GM23338 (cell line): ENCODE results near the gene SIGLEC9. TPM values are rescaled to one million over a fixed set of nuclear protein-coding genes. Genes with fewer than 3 reads are reported as not detected.

Experiments used
- ATAC-seq: fragments of 200-7000 bp; cut with Tn5 transposase; 3 replicates; pipeline ENCODE4 v1.9.1; 2020
- DNase-seq: peaks from one replicate; pipeline ENCODE4 v3.0.0-alpha.2; 2015; ENCODE audit warnings: low spot score
- H2AFZ ChIP-seq: fragments of 200-600 bp; sonication (generic); 2 replicates; pipeline ENCODE4 v1.8.0; 2016; ENCODE audit warnings: antibody characterized with exemption, mild to moderate bottlenecking, moderate library complexity
- H3F3A ChIP-seq: fragments of 200-600 bp; sonication (generic); replicated peaks from 2 replicates; pipeline ENCODE4 v1.8.0; 2017; ENCODE audit warnings: antibody characterized with exemption, mixed run types, low read depth
- H3K27ac ChIP-seq: fragments of 200-600 bp; sonication (generic); 2 replicates; pipeline ENCODE4 v1.6.1; 2016; ENCODE audit warnings: low read depth
- H3K27me3 ChIP-seq: fragments of 200-600 bp; sonication (generic); 2 replicates; pipeline ENCODE4 v1.8.0; 2016; ENCODE audit warnings: mild to moderate bottlenecking, mixed run types, moderate library complexity; ENCODE audit not compliant: insufficient read depth
- H3K36me3 ChIP-seq: fragments of 200-600 bp; sonication (generic); 2 replicates; pipeline ENCODE4 v1.8.0; 2016; ENCODE audit warnings: mild to moderate bottlenecking; ENCODE audit not compliant: insufficient read depth
- H3K4me1 ChIP-seq: fragments of 200-600 bp; sonication (generic); 2 replicates; pipeline ENCODE4 v1.8.0; 2016; ENCODE audit warnings: mild to moderate bottlenecking, moderate library complexity; ENCODE audit not compliant: insufficient read depth
- H3K4me2 ChIP-seq: fragments of 200-600 bp; sonication (generic); 2 replicates; pipeline ENCODE4 v1.7.1; 2017; ENCODE audit warnings: mixed run types
- H3K4me3 ChIP-seq: fragments of 200-600 bp; sonication (generic); 2 replicates; pipeline ENCODE4 v1.6.1; 2016; ENCODE audit warnings: mixed run types
- H3K79me2 ChIP-seq: fragments of 200-600 bp; sonication (generic); replicated peaks from 2 replicates; pipeline ENCODE4 v1.8.0; 2017; ENCODE audit warnings: mild to moderate bottlenecking; ENCODE audit not compliant: insufficient read depth
- H3K9me2 ChIP-seq: fragments of 200-600 bp; sonication (generic); 2 replicates; pipeline ENCODE4 v1.8.0; 2017; ENCODE audit not compliant: insufficient read depth
- H4K20me1 ChIP-seq: fragments of 200-600 bp; sonication (generic); replicated peaks from 2 replicates; pipeline ENCODE4 v1.8.0; 2017; ENCODE audit warnings: mild to moderate bottlenecking; ENCODE audit not compliant: insufficient read depth
- H3K27ac Mint-ChIP-seq: 2 replicates; pipeline ENCODE4 v1.8.0; 2020; ENCODE audit warnings: inconsistent platforms, mild to moderate bottlenecking, moderate library complexity, mixed read lengths
- H3K27me3 Mint-ChIP-seq: 3 replicates; pipeline ENCODE4 v1.8.0; 2022; ENCODE audit warnings: low read depth, mild to moderate bottlenecking, moderate library complexity, mixed read lengths, inconsistent platforms; ENCODE audit not compliant: insufficient read depth, poor library complexity
- H3K36me3 Mint-ChIP-seq: 3 replicates; pipeline ENCODE4 v1.8.0; 2021; ENCODE audit warnings: low read depth, mild to moderate bottlenecking, inconsistent platforms, moderate library complexity, mixed read lengths
- H3K4me1 Mint-ChIP-seq: 3 replicates; pipeline ENCODE4 v1.8.0; 2020; ENCODE audit warnings: mild to moderate bottlenecking, inconsistent platforms, mixed read lengths
- H3K4me3 Mint-ChIP-seq: 3 replicates; pipeline ENCODE4 v1.8.0; 2021; ENCODE audit warnings: moderate library complexity, mild to moderate bottlenecking, inconsistent platforms, mixed read lengths
- H3K9me3 Mint-ChIP-seq: 3 replicates; pipeline ENCODE4 v1.8.0; 2020; ENCODE audit warnings: moderate library complexity, mild to moderate bottlenecking, inconsistent platforms, mixed read lengths
- CREB1 ChIP-seq: fragments of 250-450 bp; sonication (Bioruptor Pico); IDR thresholded peaks from 2 replicates; pipeline ENCODE4 v1.5.0; 2020; ENCODE audit warnings: low read depth, mild to moderate bottlenecking, moderate library complexity
- EZH2 ChIP-seq: fragments of 200-600 bp; sonication (generic); IDR thresholded peaks from one replicate; pipeline ENCODE4 v1.8.0; 2017; ENCODE audit warnings: antibody characterized with exemption, mild to moderate bottlenecking, low read depth; ENCODE audit not compliant: unreplicated experiment
- EZH2phosphoT487 ChIP-seq: fragments of 200-600 bp; sonication (generic); IDR thresholded peaks from one replicate; pipeline ENCODE4 v1.8.1; 2018; ENCODE audit warnings: antibody characterized with exemption; ENCODE audit not compliant: unreplicated experiment
- JUNB ChIP-seq: IDR thresholded peaks from one replicate; pipeline ENCODE4 v1.6.1; 2016; ENCODE audit warnings: antibody characterized with exemption; ENCODE audit not compliant: unreplicated experiment
- NANOG ChIP-seq: IDR thresholded peaks from 2 replicates; pipeline ENCODE4 v1.6.1; 2016; ENCODE audit warnings: antibody characterized with exemption, borderline replicate concordance
- POLR2AphosphoS5 ChIP-seq: IDR thresholded peaks from 2 replicates; pipeline ENCODE4 v1.6.1; 2016; ENCODE audit warnings: antibody characterized with exemption, low read depth
- STAT1 ChIP-seq: IDR thresholded peaks from one replicate; pipeline ENCODE4 v1.6.1; 2016; ENCODE audit warnings: antibody characterized with exemption; ENCODE audit not compliant: unreplicated experiment
- ZNF114 ChIP-seq: fragments of 250-450 bp; sonication (Bioruptor Pico); IDR thresholded peaks from 2 replicates; pipeline ENCODE4 v1.5.0; 2020; ENCODE audit warnings: mild to moderate bottlenecking, moderate library complexity
- ZNF331 ChIP-seq: fragments of 250-450 bp; sonication (Bioruptor Pico); IDR thresholded peaks from 2 replicates; pipeline ENCODE4 v1.5.0; 2020; ENCODE audit warnings: low read depth, mild to moderate bottlenecking, moderate library complexity
- polyA plus RNA-seq: library from polyadenylated mRNA; unstranded; fragments of >200 nt; fragmentation: Nextera tagmentation; extraction: Ambion mirVana; gene quantifications from 2 replicates; pipeline ENCODE4 v1.2.1, GENCODE V29; 2016
- total RNA-seq: library from RNA; depleted of rRNA; stranded (reverse); fragments of >200 nt; shearing (Covaris generic); gene quantifications from 2 replicates; pipeline ENCODE4 v1.2.3, GENCODE V29; 2014
- TF ChIP-seq, protein P1 (sequence below): IDR thresholded peaks from one replicate; pipeline ENCODE4 v1.6.1; 2018; ENCODE audit warnings: antibody characterized with exemption; ENCODE audit not compliant: unreplicated experiment
- TF ChIP-seq, protein P2 (sequence below): IDR thresholded peaks from 2 replicates; pipeline ENCODE4 v1.6.1; 2016; ENCODE audit warnings: antibody characterized with exemption
- TF ChIP-seq, protein P3 (sequence below), 2 experiments: fragments of 200-600 bp in 1 of 2; sonication (generic) in 1 of 2; conservative IDR thresholded peaks; 2 replicates each; pipeline versions ENCODE4 v1.5.1 to v1.6.1; 2016 to 2017; ENCODE audit warnings: antibody characterized with exemption in 2 of 2, low read depth in 2 of 2, mild to moderate bottlenecking in 2 of 2, moderate library complexity in 1 of 2
- TF ChIP-seq, protein P4 (sequence below): fragments of 250-450 bp; sonication (Bioruptor Pico); IDR thresholded peaks from 2 replicates; pipeline ENCODE4 v1.5.0; 2020; ENCODE audit warnings: mild to moderate bottlenecking, moderate library complexity

The SIGLEC9 gene
- total and polyA plus RNA-seq, 2 experiments from 2014 or later, result not detected

DNA sequence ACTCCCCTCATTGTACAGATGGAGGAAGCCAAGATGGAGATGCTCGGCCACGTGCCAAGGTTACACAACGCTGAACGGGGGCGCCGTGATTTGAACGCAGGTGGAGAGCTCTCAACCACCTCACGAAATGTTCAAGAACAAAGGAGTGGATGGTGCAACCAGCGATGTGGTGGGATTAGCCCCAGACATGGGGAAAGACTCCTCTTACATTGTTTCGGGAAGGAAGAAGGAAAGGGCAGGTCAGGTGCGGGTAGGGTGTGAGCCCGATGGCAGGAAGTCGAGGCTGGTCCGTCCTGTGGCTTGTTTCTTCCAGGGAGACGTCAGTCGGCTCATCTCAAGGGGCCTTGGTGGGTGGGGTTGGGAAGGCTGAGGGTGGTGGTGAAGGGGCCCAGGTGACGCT is 34.9 kb upstream of the SIGLEC9 start:
- H3K27ac ChIP-seq, result no peak overlapping the region
- H3K9me3 Mint-ChIP-seq, result no peaks in the 10 kb centered on the region
- TF ChIP-seq, protein P1, sequence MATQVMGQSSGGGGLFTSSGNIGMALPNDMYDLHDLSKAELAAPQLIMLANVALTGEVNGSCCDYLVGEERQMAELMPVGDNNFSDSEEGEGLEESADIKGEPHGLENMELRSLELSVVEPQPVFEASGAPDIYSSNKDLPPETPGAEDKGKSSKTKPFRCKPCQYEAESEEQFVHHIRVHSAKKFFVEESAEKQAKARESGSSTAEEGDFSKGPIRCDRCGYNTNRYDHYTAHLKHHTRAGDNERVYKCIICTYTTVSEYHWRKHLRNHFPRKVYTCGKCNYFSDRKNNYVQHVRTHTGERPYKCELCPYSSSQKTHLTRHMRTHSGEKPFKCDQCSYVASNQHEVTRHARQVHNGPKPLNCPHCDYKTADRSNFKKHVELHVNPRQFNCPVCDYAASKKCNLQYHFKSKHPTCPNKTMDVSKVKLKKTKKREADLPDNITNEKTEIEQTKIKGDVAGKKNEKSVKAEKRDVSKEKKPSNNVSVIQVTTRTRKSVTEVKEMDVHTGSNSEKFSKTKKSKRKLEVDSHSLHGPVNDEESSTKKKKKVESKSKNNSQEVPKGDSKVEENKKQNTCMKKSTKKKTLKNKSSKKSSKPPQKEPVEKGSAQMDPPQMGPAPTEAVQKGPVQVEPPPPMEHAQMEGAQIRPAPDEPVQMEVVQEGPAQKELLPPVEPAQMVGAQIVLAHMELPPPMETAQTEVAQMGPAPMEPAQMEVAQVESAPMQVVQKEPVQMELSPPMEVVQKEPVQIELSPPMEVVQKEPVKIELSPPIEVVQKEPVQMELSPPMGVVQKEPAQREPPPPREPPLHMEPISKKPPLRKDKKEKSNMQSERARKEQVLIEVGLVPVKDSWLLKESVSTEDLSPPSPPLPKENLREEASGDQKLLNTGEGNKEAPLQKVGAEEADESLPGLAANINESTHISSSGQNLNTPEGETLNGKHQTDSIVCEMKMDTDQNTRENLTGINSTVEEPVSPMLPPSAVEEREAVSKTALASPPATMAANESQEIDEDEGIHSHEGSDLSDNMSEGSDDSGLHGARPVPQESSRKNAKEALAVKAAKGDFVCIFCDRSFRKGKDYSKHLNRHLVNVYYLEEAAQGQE, result no peak
- no peak for TF ChIP-seq ZNF331 (CRISPR knock-in tag)
- TF ChIP-seq, protein P2, sequence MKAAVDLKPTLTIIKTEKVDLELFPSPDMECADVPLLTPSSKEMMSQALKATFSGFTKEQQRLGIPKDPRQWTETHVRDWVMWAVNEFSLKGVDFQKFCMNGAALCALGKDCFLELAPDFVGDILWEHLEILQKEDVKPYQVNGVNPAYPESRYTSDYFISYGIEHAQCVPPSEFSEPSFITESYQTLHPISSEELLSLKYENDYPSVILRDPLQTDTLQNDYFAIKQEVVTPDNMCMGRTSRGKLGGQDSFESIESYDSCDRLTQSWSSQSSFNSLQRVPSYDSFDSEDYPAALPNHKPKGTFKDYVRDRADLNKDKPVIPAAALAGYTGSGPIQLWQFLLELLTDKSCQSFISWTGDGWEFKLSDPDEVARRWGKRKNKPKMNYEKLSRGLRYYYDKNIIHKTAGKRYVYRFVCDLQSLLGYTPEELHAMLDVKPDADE, result no peak
- TF ChIP-seq EZH2, result no peak
- TF ChIP-seq POLR2AphosphoS5, result no peak
- no peak for TF ChIP-seq CREB1
- TF ChIP-seq JUNB, result no peak
- no peak for TF ChIP-seq NANOG
- TF ChIP-seq EZH2phosphoT487, result no peak
- no peak for TF ChIP-seq ZNF114 (CRISPR knock-in tag)
- TF ChIP-seq STAT1, result no peak
- TF ChIP-seq, protein P3, sequence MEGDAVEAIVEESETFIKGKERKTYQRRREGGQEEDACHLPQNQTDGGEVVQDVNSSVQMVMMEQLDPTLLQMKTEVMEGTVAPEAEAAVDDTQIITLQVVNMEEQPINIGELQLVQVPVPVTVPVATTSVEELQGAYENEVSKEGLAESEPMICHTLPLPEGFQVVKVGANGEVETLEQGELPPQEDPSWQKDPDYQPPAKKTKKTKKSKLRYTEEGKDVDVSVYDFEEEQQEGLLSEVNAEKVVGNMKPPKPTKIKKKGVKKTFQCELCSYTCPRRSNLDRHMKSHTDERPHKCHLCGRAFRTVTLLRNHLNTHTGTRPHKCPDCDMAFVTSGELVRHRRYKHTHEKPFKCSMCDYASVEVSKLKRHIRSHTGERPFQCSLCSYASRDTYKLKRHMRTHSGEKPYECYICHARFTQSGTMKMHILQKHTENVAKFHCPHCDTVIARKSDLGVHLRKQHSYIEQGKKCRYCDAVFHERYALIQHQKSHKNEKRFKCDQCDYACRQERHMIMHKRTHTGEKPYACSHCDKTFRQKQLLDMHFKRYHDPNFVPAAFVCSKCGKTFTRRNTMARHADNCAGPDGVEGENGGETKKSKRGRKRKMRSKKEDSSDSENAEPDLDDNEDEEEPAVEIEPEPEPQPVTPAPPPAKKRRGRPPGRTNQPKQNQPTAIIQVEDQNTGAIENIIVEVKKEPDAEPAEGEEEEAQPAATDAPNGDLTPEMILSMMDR (conservative IDR thresholded peaks at IDR 0.05; ENCODE audit: low read depth in 2 of 2), result no peak
- TF ChIP-seq, protein P4, sequence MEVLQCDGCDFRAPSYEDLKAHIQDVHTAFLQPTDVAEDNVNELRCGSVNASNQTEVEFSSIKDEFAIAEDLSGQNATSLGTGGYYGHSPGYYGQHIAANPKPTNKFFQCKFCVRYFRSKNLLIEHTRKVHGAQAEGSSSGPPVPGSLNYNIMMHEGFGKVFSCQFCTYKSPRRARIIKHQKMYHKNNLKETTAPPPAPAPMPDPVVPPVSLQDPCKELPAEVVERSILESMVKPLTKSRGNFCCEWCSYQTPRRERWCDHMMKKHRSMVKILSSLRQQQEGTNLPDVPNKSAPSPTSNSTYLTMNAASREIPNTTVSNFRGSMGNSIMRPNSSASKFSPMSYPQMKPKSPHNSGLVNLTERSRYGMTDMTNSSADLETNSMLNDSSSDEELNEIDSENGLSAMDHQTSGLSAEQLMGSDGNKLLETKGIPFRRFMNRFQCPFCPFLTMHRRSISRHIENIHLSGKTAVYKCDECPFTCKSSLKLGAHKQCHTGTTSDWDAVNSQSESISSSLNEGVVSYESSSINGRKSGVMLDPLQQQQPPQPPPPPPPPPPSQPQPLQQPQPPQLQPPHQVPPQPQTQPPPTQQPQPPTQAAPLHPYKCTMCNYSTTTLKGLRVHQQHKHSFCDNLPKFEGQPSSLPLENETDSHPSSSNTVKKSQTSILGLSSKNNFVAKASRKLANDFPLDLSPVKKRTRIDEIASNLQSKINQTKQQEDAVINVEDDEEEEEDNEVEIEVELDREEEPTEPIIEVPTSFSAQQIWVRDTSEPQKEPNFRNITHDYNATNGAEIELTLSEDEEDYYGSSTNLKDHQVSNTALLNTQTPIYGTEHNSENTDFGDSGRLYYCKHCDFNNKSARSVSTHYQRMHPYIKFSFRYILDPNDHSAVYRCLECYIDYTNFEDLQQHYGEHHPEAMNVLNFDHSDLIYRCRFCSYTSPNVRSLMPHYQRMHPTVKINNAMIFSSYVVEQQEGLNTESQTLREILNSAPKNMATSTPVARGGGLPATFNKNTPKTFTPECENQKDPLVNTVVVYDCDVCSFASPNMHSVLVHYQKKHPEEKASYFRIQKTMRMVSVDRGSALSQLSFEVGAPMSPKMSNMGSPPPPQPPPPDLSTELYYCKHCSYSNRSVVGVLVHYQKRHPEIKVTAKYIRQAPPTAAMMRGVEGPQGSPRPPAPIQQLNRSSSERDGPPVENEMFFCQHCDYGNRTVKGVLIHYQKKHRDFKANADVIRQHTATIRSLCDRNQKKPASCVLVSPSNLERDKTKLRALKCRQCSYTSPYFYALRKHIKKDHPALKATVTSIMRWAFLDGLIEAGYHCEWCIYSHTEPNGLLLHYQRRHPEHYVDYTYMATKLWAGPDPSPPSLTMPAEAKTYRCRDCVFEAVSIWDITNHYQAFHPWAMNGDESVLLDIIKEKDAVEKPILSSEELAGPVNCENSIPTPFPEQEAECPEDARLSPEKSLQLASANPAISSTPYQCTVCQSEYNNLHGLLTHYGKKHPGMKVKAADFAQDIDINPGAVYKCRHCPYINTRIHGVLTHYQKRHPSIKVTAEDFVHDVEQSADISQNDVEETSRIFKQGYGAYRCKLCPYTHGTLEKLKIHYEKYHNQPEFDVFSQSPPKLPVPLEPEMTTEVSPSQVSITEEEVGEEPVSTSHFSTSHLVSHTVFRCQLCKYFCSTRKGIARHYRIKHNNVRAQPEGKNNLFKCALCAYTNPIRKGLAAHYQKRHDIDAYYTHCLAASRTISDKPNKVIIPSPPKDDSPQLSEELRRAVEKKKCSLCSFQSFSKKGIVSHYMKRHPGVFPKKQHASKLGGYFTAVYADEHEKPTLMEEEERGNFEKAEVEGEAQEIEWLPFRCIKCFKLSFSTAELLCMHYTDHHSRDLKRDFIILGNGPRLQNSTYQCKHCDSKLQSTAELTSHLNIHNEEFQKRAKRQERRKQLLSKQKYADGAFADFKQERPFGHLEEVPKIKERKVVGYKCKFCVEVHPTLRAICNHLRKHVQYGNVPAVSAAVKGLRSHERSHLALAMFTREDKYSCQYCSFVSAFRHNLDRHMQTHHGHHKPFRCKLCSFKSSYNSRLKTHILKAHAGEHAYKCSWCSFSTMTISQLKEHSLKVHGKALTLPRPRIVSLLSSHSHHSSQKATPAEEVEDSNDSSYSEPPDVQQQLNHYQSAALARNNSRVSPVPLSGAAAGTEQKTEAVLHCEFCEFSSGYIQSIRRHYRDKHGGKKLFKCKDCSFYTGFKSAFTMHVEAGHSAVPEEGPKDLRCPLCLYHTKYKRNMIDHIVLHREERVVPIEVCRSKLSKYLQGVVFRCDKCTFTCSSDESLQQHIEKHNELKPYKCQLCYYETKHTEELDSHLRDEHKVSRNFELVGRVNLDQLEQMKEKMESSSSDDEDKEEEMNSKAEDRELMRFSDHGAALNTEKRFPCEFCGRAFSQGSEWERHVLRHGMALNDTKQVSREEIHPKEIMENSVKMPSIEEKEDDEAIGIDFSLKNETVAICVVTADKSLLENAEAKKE, result no peak
- H3K4me1 Mint-ChIP-seq, result peaks cover 34% of the 10 kb centered on the region
- H3F3A ChIP-seq, result no peaks in the 10 kb centered on the region
- H3K9me2 ChIP-seq, result no peaks in the 10 kb centered on the region
- no peak overlapping the region for H2AFZ ChIP-seq
- peaks cover 20% of the 10 kb centered on the region for H3K27me3 Mint-ChIP-seq
- no peaks in the 10 kb centered on the region; the same call in 2 of the 3 replicates for H3K36me3 Mint-ChIP-seq
- peaks cover 5% of the 10 kb centered on the region; the same call in 1 of the 2 replicates for H3K4me1 ChIP-seq
- no peak overlapping the region for H3K27ac Mint-ChIP-seq
- no peak overlapping the region for H3K4me2 ChIP-seq
- no peaks in the 10 kb centered on the region for H3K36me3 ChIP-seq
- H4K20me1 ChIP-seq, result no peaks in the 10 kb centered on the region
- no peaks in the 10 kb centered on the region for H3K79me2 ChIP-seq
- DNase-seq, result no peak
- H3K4me3 ChIP-seq, result no peak overlapping the region
- ATAC-seq, result no peak
- no peaks in the 10 kb centered on the region for H3K27me3 ChIP-seq
- no peak overlapping the region for H3K4me3 Mint-ChIP-seq
